Heart right ventricle (tissue), 16 donors: ENCODE results near the gene ATP1B2. TPM values are rescaled to one million over a fixed set of nuclear protein-coding genes. Genes with fewer than 3 reads are reported as not detected.

Experiments used
- ATAC-seq, 8 donors: fragments of 200-7000 bp; cut with Tn5 transposase; one replicate each; pipeline ENCODE4 v1.9.1; 2020; ENCODE audit warnings: mild to moderate bottlenecking in 8 of 8, moderate library complexity in 8 of 8, moderate number of reproducible peaks in 1 of 8
- DNase-seq, 2 donors: peaks; one replicate each; pipeline ENCODE4 v3.0.0-alpha.2; 2020
- H3K27ac ChIP-seq, 10 donors: fragments of 200-600 bp; sonication (generic) in 2 of 10; one replicate each; pipeline versions ENCODE4 v1.5.0 to v1.8.0; 2020 to 2022; ENCODE audit warnings: mild to moderate bottlenecking in 3 of 10
- H3K27me3 ChIP-seq, 7 donors: fragments of 200-600 bp; one replicate each; pipeline ENCODE4 v1.8.0; 2021 to 2022; ENCODE audit warnings: mild to moderate bottlenecking in 2 of 7
- H3K36me3 ChIP-seq, 9 donors: fragments of 200-600 bp; sonication (generic) in 1 of 9; one replicate each; pipeline versions ENCODE4 v1.5.0 to v1.8.0; 2020 to 2022; ENCODE audit warnings: mild to moderate bottlenecking in 2 of 9
- H3K4me1 ChIP-seq, 9 donors: fragments of 200-600 bp; sonication (generic) in 1 of 9; one replicate each; pipeline versions ENCODE4 v1.5.0 to v1.8.0; 2020 to 2022; ENCODE audit warnings: mild to moderate bottlenecking in 4 of 9
- H3K4me3 ChIP-seq, 10 donors: fragments of 200-600 bp; sonication (generic) in 2 of 10; one replicate each; pipeline versions ENCODE4 v1.5.0 to v1.8.0; 2020 to 2022; ENCODE audit warnings: mild to moderate bottlenecking in 7 of 10, moderate library complexity in 2 of 10
- H3K9me3 ChIP-seq, 11 donors: fragments of 200-600 bp in 10 of 11; sonication (generic) in 2 of 11; one replicate each; pipeline versions ENCODE4 v1.5.0 to v1.8.0; 2013 to 2022; ENCODE audit warnings: mild to moderate bottlenecking in 2 of 11, control low read depth in 1 of 11, moderate library complexity in 1 of 11
- CTCF ChIP-seq, 9 donors: fragments of 200-600 bp; sonication (generic) in 2 of 9; IDR thresholded peaks; one replicate each; pipeline versions ENCODE4 v1.5.0 to v1.8.0; 2021 to 2022; ENCODE audit warnings: antibody characterized with exemption in 9 of 9, mild to moderate bottlenecking in 5 of 9, moderate library complexity in 1 of 9
- WGBS, 2 donors: extraction: QIAGEN DNeasy Blood & Tissue Kit; methylation state at CpG; one replicate each; pipeline ENCODE4 v1.1.7; 2013; ENCODE audit warnings: inconsistent platforms in 1 of 2; 5-methylcytosine and 5-hydroxymethylcytosine counted together
- intact Hi-C, 10 donors: fragments of 100-400 bp; cut with DNase I; formaldehyde crosslinking; loops; one replicate each; pipeline versions ENCODE4 v1.11.1 to v1.14.2; 2022
- polyA plus RNA-seq, 2 donors: library from polyadenylated mRNA; stranded (reverse); fragments of 200-250 nt; gene quantifications; one replicate each; pipeline ENCODE4 v1.2.3, GENCODE V29; 2013
- total RNA-seq, 10 donors: library from RNA; stranded (reverse); fragmentation: NEBNext Ultra II Directional in 3 of 10; extraction: Animal tissue kit (Norgen Biotek cat#: 25700) in 3 of 10; gene quantifications; one replicate each; pipeline versions ENCODE4 v1.2.1 to v1.2.4, GENCODE V29; 2021 to 2023
- donor health status: Arrhythmogenic right ventricular cardiomyopathy.
- donor health status: ischemic (EF 13 %, LVEDD 7.1; RV severe dilation, severe dysfunction).
- donor health status: healthy with polysubstance abuse.
- donor health status: DM: no; HTN: yes; CAD: no.
- donor health status: DM: no; HTN: no; CAD: no.
- donor health status: ischemic (EF 25% LVEDD 6.9; RV normal size, moderate dysfunction).
- donor health status: ischemic (EF 25% LVEDD 5.7; RV mildly dilated, moderate dysfunction).
- donor health status: healthy.
- donor health status: DM: yes; HTN: yes; CAD: no.
- donor health status: Ischemic cardiomyopathy.
- donor health status: ischemic (EF 35%, LVEDD 5.7; RV mildly dilated, moderate dysfunction).
- donor health status: nonischemic (EF 11% LVEDD 7.7; RV severe dilation, severe dysfunction).
- donor health status: DM: yes; HTN: yes; CAD: no.
- donor health status: PGD.
- donor health status: ischemic (EF 29% LVEDD 5.4; RV normal size, mild dysfunction).
- donor health status: nonischemic (EF 23%, LVEDD 6.1; RV moderate dilation, normal function).

ATP1B2 gene
- total and polyA plus RNA-seq, 12 donors: 0.91 to 6.5 (median 3.9) TPM

- H3K27ac ChIP-seq: no peak overlapping the region
- no peaks in the 10 kb centered on the region for H3K9me3 ChIP-seq
- H3K27me3 ChIP-seq: peaks cover 5 to 56% (median 41%) of the 10 kb centered on the region in 7 donors
- peaks cover 0 to 26% (median 8%) of the 10 kb centered on the region in 9 donors for H3K36me3 ChIP-seq
- H3K4me1 ChIP-seq: peaks cover 7 to 26% (median 20%) of the 10 kb centered on the region in 9 donors
- intact Hi-C loops: no loop called here
- ATAC-seq: peak in 1 of 8 donors; percentile 38
- no peak for DNase-seq
- 4 to 5% methylated on average over 41 to 50 of the region's 50 CpGs for WGBS, 2 donors
- H3K4me3 ChIP-seq: peak overlapping the region; percentile 8 to 57 (median 44)
- TF ChIP-seq CTCF (IDR thresholded peaks at IDR 0.05): no peak
Measured at GRCh38 chr17:7705269-7706255, 54.8 kb downstream of the ATP1B2 start.

- Histone ChIP-seq H3K9me3 (no peaks in the 10 kb centered on the region), H3K27me3 (peaks cover 5 to 66% (median 45%) of the 10 kb centered on the region in 7 donors)
- ATAC-seq: no peak
Measured at GRCh38 chr17:7706631-7707354, 56.1 kb downstream of the ATP1B2 start.

More at GRCh38 chr17:7706631-7707354, 56.1 kb downstream of the ATP1B2 start:
- DNase-seq: no peak
- peaks cover 0 to 13% (median under 1%) of the 10 kb centered on the region in 9 donors for H3K36me3 ChIP-seq
- H3K27ac ChIP-seq: no peak overlapping the region
- 92 to 96% methylated on average over 3 of the region's 3 CpGs for WGBS, 2 donors
- no peak for TF ChIP-seq CTCF (IDR thresholded peaks at IDR 0.05)
- H3K4me3 ChIP-seq: no peak overlapping the region
- intact Hi-C loops: no loop called here
- H3K4me1 ChIP-seq: peaks cover 7 to 26% (median 21%) of the 10 kb centered on the region in 9 donors

Other genes with a start within 250 kb of the ATP1B2 start
- gene TMEM256, start 246.8 kb upstream of the ATP1B2 start, total RNA-seq: 10 to 100 TPM; 61.8 to 83.2 (median 74.2) TPM
- gene TMEM256, start 246.8 kb upstream of the ATP1B2 start, polyA plus RNA-seq: 100 to 1,000 TPM in 1 of 2 donors, 10 to 100 TPM in 1; 89.1 to 169 TPM
- gene NLGN2, start 243.1 kb upstream of the ATP1B2 start, total RNA-seq: 10 to 100 TPM in 2 of 10 donors, 1 to 10 TPM in 8; 3.6 to 15.8 (median 6.4) TPM
- gene NLGN2, start 243.1 kb upstream of the ATP1B2 start, polyA plus RNA-seq: 1 to 10 TPM; 7.3 to 7.6 TPM
- gene SPEM1, start 230.6 kb upstream of the ATP1B2 start, total RNA-seq: not detected
- gene SPEM1, start 230.6 kb upstream of the ATP1B2 start, polyA plus RNA-seq: not detected
- not detected for gene SPEM2, start 225.3 kb upstream of the ATP1B2 start, total RNA-seq
- not detected for gene SPEM2, start 225.3 kb upstream of the ATP1B2 start, polyA plus RNA-seq
- gene SPEM3, start 222.1 kb upstream of the ATP1B2 start, total RNA-seq: not detected
- gene SPEM3, start 222.1 kb upstream of the ATP1B2 start, polyA plus RNA-seq: not detected
- gene TMEM102, start 215.5 kb upstream of the ATP1B2 start, total RNA-seq: 1 to 10 TPM; 1.2 to 3.5 (median 2.2) TPM
- 1 to 10 TPM; 2.0 to 4.2 TPM for gene TMEM102, start 215.5 kb upstream of the ATP1B2 start, polyA plus RNA-seq
- 10 to 100 TPM in 2 of 10 donors, 1 to 10 TPM in 8; 4.6 to 15.9 (median 8.1) TPM for gene FGF11, start 211.4 kb upstream of the ATP1B2 start, total RNA-seq
- 1 to 10 TPM; 2.0 to 7.2 TPM for gene FGF11, start 211.4 kb upstream of the ATP1B2 start, polyA plus RNA-seq
- 10 to 100 TPM in 6 of 10 donors, 1 to 10 TPM in 4; 5.4 to 13.1 (median 10.3) TPM for gene CHRNB1, start 205.9 kb upstream of the ATP1B2 start, total RNA-seq
- gene CHRNB1, start 205.9 kb upstream of the ATP1B2 start, polyA plus RNA-seq: 10 to 100 TPM; 10.2 to 25.4 TPM
- gene ZBTB4, start 171.3 kb upstream of the ATP1B2 start, total RNA-seq: 10 to 100 TPM; 58.9 to 80.1 (median 69.4) TPM
- gene ZBTB4, start 171.3 kb upstream of the ATP1B2 start, polyA plus RNA-seq: 10 to 100 TPM; 17.8 to 34.2 TPM
- gene SLC35G6, start 169.5 kb upstream of the ATP1B2 start, total RNA-seq: not detected
- gene SLC35G6, start 169.5 kb upstream of the ATP1B2 start, polyA plus RNA-seq: not detected
- 10 to 100 TPM; 40.5 to 61.7 (median 48.8) TPM for gene POLR2A, start 166.6 kb upstream of the ATP1B2 start, total RNA-seq
- gene POLR2A, start 166.6 kb upstream of the ATP1B2 start, polyA plus RNA-seq: 10 to 100 TPM in 1 of 2 donors, 1 to 10 TPM in 1; 8.4 to 24.7 TPM
- 10 to 100 TPM; 21.7 to 44.3 (median 26.9) TPM for gene TNFSF12, start 101.9 kb upstream of the ATP1B2 start, total RNA-seq
- gene TNFSF12, start 101.9 kb upstream of the ATP1B2 start, polyA plus RNA-seq: 10 to 100 TPM; 20.6 to 51.0 TPM
- gene TNFSF13, start 92.2 kb upstream of the ATP1B2 start, total RNA-seq: 10 to 100 TPM in 2 of 10 donors, 1 to 10 TPM in 8; 4.1 to 25.0 (median 6.9) TPM
- 1 to 10 TPM; 7.5 to 8.0 TPM for gene TNFSF13, start 92.2 kb upstream of the ATP1B2 start, polyA plus RNA-seq
- gene SENP3, start 89.0 kb upstream of the ATP1B2 start, total RNA-seq: 10 to 100 TPM; 22.4 to 34.3 (median 27.1) TPM
- gene SENP3, start 89.0 kb upstream of the ATP1B2 start, polyA plus RNA-seq: 10 to 100 TPM; 33.1 to 46.6 TPM
- gene CD68, start 71.3 kb upstream of the ATP1B2 start, total RNA-seq: 100 to 1,000 TPM in 1 of 10 donors, 10 to 100 TPM in 4, 1 to 10 TPM in 5; 4.7 to 128 (median 13.0) TPM
- 10 to 100 TPM; 15.7 to 40.0 TPM for gene CD68, start 71.3 kb upstream of the ATP1B2 start, polyA plus RNA-seq
- 10 to 100 TPM; 20.1 to 39.8 (median 23.5) TPM for gene MPDU1, start 67.1 kb upstream of the ATP1B2 start, total RNA-seq
- 10 to 100 TPM; 42.8 to 64.9 TPM for gene MPDU1, start 67.1 kb upstream of the ATP1B2 start, polyA plus RNA-seq
- gene SOX15, start 60.8 kb upstream of the ATP1B2 start, total RNA-seq: 1 to 10 TPM in 6 of 10 donors, under 1 TPM in 4; 0.23 to 1.7 (median 1.2) TPM
- 1 to 10 TPM in 1 of 2 donors, under 1 TPM in 1; 0.78 to 2.6 TPM for gene SOX15, start 60.8 kb upstream of the ATP1B2 start, polyA plus RNA-seq
- gene FXR2, start 36.0 kb upstream of the ATP1B2 start, total RNA-seq: 100 to 1,000 TPM in 3 of 10 donors, 10 to 100 TPM in 7; 81.7 to 104 (median 90.5) TPM
- 100 to 1,000 TPM in 1 of 2 donors, 10 to 100 TPM in 1; 52.2 to 111 TPM for gene FXR2, start 36.0 kb upstream of the ATP1B2 start, polyA plus RNA-seq
- gene SAT2, start 23.1 kb upstream of the ATP1B2 start, total RNA-seq: 10 to 100 TPM; 45.7 to 83.3 (median 66.0) TPM
- gene SAT2, start 23.1 kb upstream of the ATP1B2 start, polyA plus RNA-seq: 100 to 1,000 TPM; 138 to 164 TPM
- gene SHBG, start 20.8 kb upstream of the ATP1B2 start, total RNA-seq: under 1 TPM in 7 of 10 donors, not detected in 3; 0.25 to 0.77 (median 0.38) TPM
- gene SHBG, start 20.8 kb upstream of the ATP1B2 start, polyA plus RNA-seq: 1 to 10 TPM in 1 of 2 donors, under 1 TPM in 1; 0.19 to 1.3 TPM
- 10 to 100 TPM in 9 of 10 donors, 1 to 10 TPM in 1; 8.2 to 29.1 (median 13.9) TPM for gene TP53, start 36.6 kb downstream of the ATP1B2 start, total RNA-seq
- 1 to 10 TPM; 7.9 to 8.6 TPM for gene TP53, start 36.6 kb downstream of the ATP1B2 start, polyA plus RNA-seq
- gene WRAP53, start 37.6 kb downstream of the ATP1B2 start, total RNA-seq: 1 to 10 TPM; 3.8 to 5.8 (median 4.7) TPM
- 10 to 100 TPM; 10.4 to 12.1 TPM for gene WRAP53, start 37.6 kb downstream of the ATP1B2 start, polyA plus RNA-seq
- gene EFNB3, start 54.3 kb downstream of the ATP1B2 start, total RNA-seq: 1 to 10 TPM in 2 of 10 donors, under 1 TPM in 8; 0.17 to 1.3 (median 0.53) TPM
- under 1 TPM; 0.22 to 0.64 TPM for gene EFNB3, start 54.3 kb downstream of the ATP1B2 start, polyA plus RNA-seq
- gene DNAH2, start 66.8 kb downstream of the ATP1B2 start, total RNA-seq: under 1 TPM in 7 of 10 donors, not detected in 3; 0.02 to 0.30 (median 0.05) TPM
- gene DNAH2, start 66.8 kb downstream of the ATP1B2 start, polyA plus RNA-seq: under 1 TPM; under 0.01 to 0.01 TPM
- 10 to 100 TPM; 18.0 to 35.4 (median 26.9) TPM for gene KDM6B, start 183.3 kb downstream of the ATP1B2 start, total RNA-seq
- 10 to 100 TPM in 1 of 2 donors, 1 to 10 TPM in 1; 5.2 to 17.6 TPM for gene KDM6B, start 183.3 kb downstream of the ATP1B2 start, polyA plus RNA-seq
- gene TMEM88, start 204.1 kb downstream of the ATP1B2 start, total RNA-seq: 10 to 100 TPM; 12.3 to 47.4 (median 19.3) TPM
- 100 to 1,000 TPM; 121 to 298 TPM for gene TMEM88, start 204.1 kb downstream of the ATP1B2 start, polyA plus RNA-seq
- 100 to 1,000 TPM in 1 of 10 donors, 10 to 100 TPM in 9; 59.2 to 115 (median 73.0) TPM for gene NAA38, start 206.6 kb downstream of the ATP1B2 start, total RNA-seq
- 100 to 1,000 TPM; 108 to 167 TPM for gene NAA38, start 206.6 kb downstream of the ATP1B2 start, polyA plus RNA-seq
- 10 to 100 TPM; 12.7 to 20.1 (median 16.0) TPM for gene CYB5D1, start 207.1 kb downstream of the ATP1B2 start, total RNA-seq
- gene CYB5D1, start 207.1 kb downstream of the ATP1B2 start, polyA plus RNA-seq: 10 to 100 TPM; 10.0 to 11.6 TPM
- gene CHD3, start 237.9 kb downstream of the ATP1B2 start, total RNA-seq: 10 to 100 TPM in 5 of 10 donors, 1 to 10 TPM in 5; 8.2 to 22.0 (median 10.4) TPM
- 10 to 100 TPM; 13.7 to 29.0 TPM for gene CHD3, start 237.9 kb downstream of the ATP1B2 start, polyA plus RNA-seq